H1 (cell line): ENCODE measurements around the gene COL21A1. TPM values are rescaled to one million over a fixed set of nuclear protein-coding genes. Genes with fewer than 3 reads are reported as not detected.

Source experiments
- CTCF ChIA-PET: fragments of 300-600 bp; sonication (Branson Sonifier 250); formaldehyde crosslinking; loops from one replicate; lab custom pipeline; 2021; ENCODE audit not compliant: partially characterized antibody; lab: Charles Lee
- POLR2A ChIA-PET: fragments of 300-600 bp; sonication (Branson Sonifier 250); formaldehyde crosslinking; loops from one replicate; lab custom pipeline; 2021; ENCODE audit warnings: inconsistent platforms; ENCODE audit not compliant: partially characterized antibody; lab: Charles Lee
- DNase-seq, 2 experiments: peaks; one replicate each; pipeline versions ENCODE4 v3.0.0 to v3.0.0-alpha.2; 2010 to 2022; ENCODE audit warnings: low spot score in 2 of 2, low read depth in 1 of 2, mixed read lengths in 1 of 2
- FAIRE-seq: peaks from 2 replicates; lab custom pipeline; 2011; peaks lifted over from hg19 to GRCh38; lab: Jason Lieb, UNC
- H2AFZ ChIP-seq: 2 replicates; pipeline ENCODE4 v1.8.1; 2012; ENCODE audit warnings: low read length, inconsistent platforms
- H2AK5ac ChIP-seq: 2 replicates; pipeline ENCODE4 v1.6.1; 2013; ENCODE audit warnings: low read depth, low read length
- H2BK120ac ChIP-seq: replicated peaks from 2 replicates; pipeline ENCODE3; 2013; ENCODE audit warnings: low read depth, low read length, inconsistent platforms
- H2BK12ac ChIP-seq: 2 replicates; pipeline ENCODE4 v1.6.1; 2013; ENCODE audit warnings: low read depth, low read length
- H2BK15ac ChIP-seq: 2 replicates; pipeline ENCODE4 v1.6.1; 2013; ENCODE audit warnings: low read length
- H2BK20ac ChIP-seq: 2 replicates; pipeline ENCODE4 v1.6.1; 2013; ENCODE audit warnings: low read length
- H2BK5ac ChIP-seq: 2 replicates; pipeline ENCODE4 v1.6.1; 2013; ENCODE audit warnings: low read depth, low read length
- H3K14ac ChIP-seq: 2 replicates; pipeline ENCODE4 v1.6.1; 2013; ENCODE audit warnings: inconsistent platforms; ENCODE audit not compliant: insufficient read length
- H3K18ac ChIP-seq: 2 replicates; pipeline ENCODE4 v1.6.1; 2013; ENCODE audit warnings: low read length; ENCODE audit errors: extremely low read depth
- H3K23ac ChIP-seq: 2 replicates; pipeline ENCODE4 v1.6.1; 2013; ENCODE audit warnings: inconsistent platforms; ENCODE audit not compliant: insufficient read length
- H3K23me2 ChIP-seq: 2 replicates; pipeline ENCODE4 v1.6.1; 2013; ENCODE audit warnings: low read depth, low read length
- H3K27ac ChIP-seq: 2 replicates; pipeline ENCODE4 v1.6.1; 2011; ENCODE audit warnings: low read depth, low read length, inconsistent platforms
- H3K27me3 ChIP-seq, 4 experiments: replicated peaks in 1 of 4; 1 replicate in 1 of 4; 2 replicates in 3 of 4; pipeline versions ENCODE4 v1.6.1 to v1.8.1; 2011 to 2013; ENCODE audit warnings: low read length in 3 of 4, mild to moderate bottlenecking in 3 of 4, inconsistent platforms in 2 of 4, mixed read lengths in 2 of 4, moderate library complexity in 1 of 4; ENCODE audit not compliant: control insufficient read depth in 3 of 4, insufficient read depth in 3 of 4; ENCODE audit errors: extremely low read depth in 1 of 4
- H3K36me3 ChIP-seq, 4 experiments: 2 replicates each; pipeline versions ENCODE4 v1.6.1 to v1.8.1; 2011 to 2013; ENCODE audit warnings: mild to moderate bottlenecking in 4 of 4, low read length in 3 of 4, moderate library complexity in 2 of 4, control low read depth in 1 of 4, inconsistent platforms in 1 of 4; ENCODE audit not compliant: insufficient read depth in 4 of 4, control insufficient read depth in 2 of 4
- H3K4ac ChIP-seq: replicated peaks from 2 replicates; pipeline ENCODE3; 2013; ENCODE audit warnings: low read length, low read depth, mixed read lengths, inconsistent platforms; ENCODE audit not compliant: insufficient read length
- H3K4me1 ChIP-seq, 4 experiments: replicated peaks in 1 of 4; 1 replicate in 1 of 4; 2 replicates in 3 of 4; pipeline versions ENCODE4 v1.6.1 to v1.8.1; 2011 to 2013; ENCODE audit warnings: low read length in 3 of 4, inconsistent platforms in 2 of 4, mixed read lengths in 1 of 4; ENCODE audit not compliant: insufficient read depth in 4 of 4, control insufficient read depth in 3 of 4
- H3K4me2 ChIP-seq, 2 experiments: 2 replicates each; pipeline versions ENCODE4 v1.6.1 to v1.8.1; 2011 to 2013; ENCODE audit warnings: low read depth in 2 of 2, low read length in 2 of 2, control low read depth in 1 of 2, inconsistent platforms in 1 of 2, mild to moderate bottlenecking in 1 of 2; ENCODE audit not compliant: insufficient read depth in 1 of 2
- H3K4me3 ChIP-seq, 4 experiments: fragments of 200-600, 300-600 bp in 1 of 4; sonication (generic), shearing (Covaris generic), sonication (Bioruptor Twin) in 1 of 4; 2 replicates each; pipeline versions ENCODE4 v1.5.1 to v1.8.1; 2011 to 2016; ENCODE audit warnings: low read length in 4 of 4, low read depth in 3 of 4, control low read depth in 2 of 4, inconsistent platforms in 2 of 4, mild to moderate bottlenecking in 2 of 4, mixed read lengths in 1 of 4, moderate library complexity in 1 of 4; ENCODE audit not compliant: insufficient read depth in 2 of 4; ENCODE audit errors: extremely low read depth in 1 of 4
- H3K56ac ChIP-seq: replicated peaks from 2 replicates; pipeline ENCODE3; 2013; ENCODE audit warnings: low read depth, mild to moderate bottlenecking, mixed read lengths, low read length, inconsistent platforms; ENCODE audit not compliant: insufficient read length
- H3K79me1 ChIP-seq: 2 replicates; pipeline ENCODE4 v1.6.1; 2013; ENCODE audit warnings: low read depth, low read length, control low read depth
- H3K79me2 ChIP-seq, 2 experiments: 2 replicates each; pipeline versions ENCODE4 v1.6.1 to v1.8.1; 2012 to 2013; ENCODE audit warnings: low read length in 2 of 2, mild to moderate bottlenecking in 2 of 2, inconsistent platforms in 1 of 2; ENCODE audit not compliant: insufficient read depth in 2 of 2, control insufficient read depth in 1 of 2
- H3K9ac ChIP-seq, 4 experiments: replicated peaks in 1 of 4; 1 replicate in 1 of 4; 2 replicates in 3 of 4; pipeline versions ENCODE4 v1.6.1 to v1.8.1; 2011 to 2013; ENCODE audit warnings: low read depth in 3 of 4, low read length in 3 of 4, control low read depth in 2 of 4, mild to moderate bottlenecking in 2 of 4, moderate library complexity in 2 of 4, inconsistent platforms in 1 of 4; ENCODE audit errors: extremely low read depth in 1 of 4
- H3K9me3 ChIP-seq, 2 experiments: 2 replicates each; pipeline versions ENCODE4 v1.6.1 to v1.8.1; 2012 to 2013; ENCODE audit warnings: mild to moderate bottlenecking in 2 of 2, moderate library complexity in 2 of 2, control low read depth in 1 of 2, inconsistent platforms in 1 of 2, low read depth in 1 of 2, low read length in 1 of 2, mixed read lengths in 1 of 2; ENCODE audit not compliant: insufficient read depth in 2 of 2
- H4K20me1 ChIP-seq, 2 experiments: replicated peaks in 1 of 2; 2 replicates each; pipeline versions ENCODE3 to v1.8.1; 2011 to 2013; ENCODE audit warnings: inconsistent platforms in 2 of 2, low read length in 2 of 2, mild to moderate bottlenecking in 1 of 2; ENCODE audit not compliant: insufficient read depth in 2 of 2, control insufficient read depth in 1 of 2
- H4K5ac ChIP-seq: 2 replicates; pipeline ENCODE4 v1.6.1; 2013; ENCODE audit warnings: low read length, low read depth, mixed read lengths, inconsistent platforms; ENCODE audit not compliant: insufficient read length
- H4K8ac ChIP-seq: 2 replicates; pipeline ENCODE4 v1.8.0; 2013; ENCODE audit warnings: mild to moderate bottlenecking, moderate library complexity, low read length, inconsistent platforms; ENCODE audit not compliant: insufficient read depth; ENCODE audit errors: extremely low read depth
- H4K91ac ChIP-seq: replicated peaks from 2 replicates; pipeline ENCODE3; 2013; ENCODE audit warnings: low read length, mixed read lengths, inconsistent platforms; ENCODE audit not compliant: insufficient read length
- YY1 ChIP-seq: IDR thresholded peaks from 2 replicates; pipeline ENCODE4 v1.6.1; 2011; ENCODE audit warnings: low read depth, mild to moderate bottlenecking, low read length
- WGBS, 2 experiments: shearing (Covaris generic) in 1 of 2; methylation state at CpG; one replicate each; pipeline versions ENCODE4 v1.1.6 to v1.1.7; 2013 to 2015; ENCODE audit warnings: low lambda C conversion rate in 2 of 2, mixed read lengths in 2 of 2, inconsistent platforms in 1 of 2, low coverage in 1 of 2, missing lambda C conversion rate in 1 of 2; ENCODE audit not compliant: insufficient replicate concordance in 2 of 2, insufficient coverage in 1 of 2, insufficient read length in 1 of 2; ENCODE audit errors: extremely low coverage in 1 of 2, missing lambda C conversion rate in 1 of 2; 5-methylcytosine and 5-hydroxymethylcytosine counted together
- polyA plus RNA-seq, 7 experiments: library from polyadenylated mRNA; depleted of rRNA in 3 of 7; stranded (reverse) in 5 of 7; unstranded in 2 of 7; fragments of >200 nt in 5 of 7; fragments of 200-250 nt in 2 of 7; gene quantifications; 1 replicate in 5 of 7; 2 replicates in 1 of 7; 4 replicates in 1 of 7; pipeline versions ENCODE4 v1.2.1 to v1.2.3, GENCODE V29; 2011 to 2013; ENCODE audit warnings: missing spikeins in 2 of 7, mixed read lengths in 2 of 7
- total RNA-seq: library from RNA; stranded (reverse); fragmentation: NEBNext Ultra II Directional; extraction: Animal tissue kit (Norgen Biotek cat#: 25700); gene quantifications from 2 replicates; pipeline ENCODE4 v1.2.1, GENCODE V29; 2021

Gene COL21A1
- total and polyA plus RNA-seq, 2 of the 8 experiments (the other 6 are each of a cell fraction or from before 2014, with no cell fraction given), result 1.6 to 3.4 TPM

GRCh38 chr6:56033401-56033800 is 214.0 kb downstream of the COL21A1 start:
- Histone ChIP-seq H2BK5ac (no peak overlapping the region), H2BK15ac (no peak overlapping the region), H3K36me3 (no peaks in the 10 kb centered on the region), H3K18ac (no peak overlapping the region), H3K23ac (no peak overlapping the region), H2BK12ac (no peak overlapping the region), H3K4ac (no peak overlapping the region), H2BK20ac (no peak overlapping the region), H3K56ac (no peak overlapping the region), H3K9ac (no peak overlapping the region), H3K4me3 (no peak overlapping the region), H3K79me1 (no peaks in the 10 kb centered on the region), H2AK5ac (no peak overlapping the region), H4K5ac (no peak overlapping the region), H3K9me3 (no peaks in the 10 kb centered on the region), H3K4me2 (no peak overlapping the region), H4K20me1 (no peaks in the 10 kb centered on the region)
- FAIRE-seq, result no peak
- POLR2A ChIA-PET, result no interaction called here
- TF ChIP-seq YY1, result no peak
- TF ChIP-seq, all 59 proteins: peak for 0
- CTCF ChIA-PET, result interaction anchor here (0.7 to 0.8 kb wide), 2 partner anchors 19 to 290 kb away, joined by 3 read pairs; no protein-coding TSS in a partner anchor
- Histone ChIP-seq H2AFZ (no peak overlapping the region), H3K79me2 (no peaks in the 10 kb centered on the region), H3K14ac (no peak overlapping the region), H4K8ac (no peak overlapping the region), H3K27ac (no peak overlapping the region), H3K23me2 (no peaks in the 10 kb centered on the region), H4K91ac (no peak overlapping the region), H3K27me3 (no peaks in the 10 kb centered on the region), H3K4me1 (no peaks in the 10 kb centered on the region), H2BK120ac (no peak overlapping the region)
- WGBS, 2 experiments, result 96% methylated on average over 2 of the region's 2 CpGs; no CpG with 5 or more reads in 1 of the 2 experiments
- DNase-seq, result no peak
